Midbrain (tissue), 1 donor: ENCODE results near the gene LIF.
"Not testable (repeated sequence)": the region's sequence is repeated elsewhere in the genome, so short reads cannot be mapped to it uniquely, and the experiment has no call there.

ENCODE experiments used
- DNase-seq: peaks from one replicate; lab custom pipeline; 2025; lab: John Stamatoyannopoulos, UW

LIF gene

GRCh38 chr22:30205281-30206115 lies 41.1 kb downstream of the LIF start:
- DNase-seq, result no peak

GRCh38 chr22:30204742-30205111 lies 41.8 kb downstream of the LIF start:
- DNase-seq, result peak; percentile 27

GRCh38 chr22:30204015-30204741 lies 42.4 kb downstream of the LIF start:
- DNase-seq, result no peak

- no peak for DNase-seq
Observed at GRCh38 chr22:30202531-30203006, 44.0 kb downstream of the LIF start.

GRCh38 chr22:30201945-30202344 lies 44.6 kb downstream of the LIF start:
- no peak for DNase-seq

- not testable (repeated sequence) for DNase-seq
Observed at GRCh38 chr22:30200905-30201304, 45.7 kb downstream of the LIF start.

- DNase-seq, result no peak
Observed at GRCh38 chr22:30198921-30199320, 47.6 kb downstream of the LIF start.

- no peak for DNase-seq
Observed at GRCh38 chr22:30198152-30198825, 48.3 kb downstream of the LIF start.

- DNase-seq, result no peak
Observed at GRCh38 chr22:30197389-30197788, 49.2 kb downstream of the LIF start.

- no peak for DNase-seq
Observed at GRCh38 chr22:30196880-30197336, 49.7 kb downstream of the LIF start.

- no peak for DNase-seq
Observed at GRCh38 chr22:30196141-30196879, 50.2 kb downstream of the LIF start.

- no peak for DNase-seq
Observed at GRCh38 chr22:30195245-30196140, 51.1 kb downstream of the LIF start.

GRCh38 chr22:30193031-30193775 lies 53.4 kb downstream of the LIF start:
- no peak for DNase-seq

- no peak for DNase-seq
Observed at GRCh38 chr22:30192427-30192826, 54.1 kb downstream of the LIF start.

- DNase-seq, result no peak
Observed at GRCh38 chr22:30191040-30191701, 55.4 kb downstream of the LIF start.

- DNase-seq, result no peak
Observed at GRCh38 chr22:30190574-30190973, 56.0 kb downstream of the LIF start.
